ENCODE data around the gene UBE2S.

Gene UBE2S

GRCh38 chr19:55444646-55445045 lies 37.1 kb upstream of the UBE2S start:
- no peaks in the 10 kb centered on the region for H3K36me3 ChIP-seq
- H3K4me3 ChIP-seq (ENCODE audit: low read depth, low read length), result no peak overlapping the region
- H3K27me3 ChIP-seq, result peaks cover 67% of the 10 kb centered on the region
- TF ChIP-seq CTCF (IDR thresholded peaks at IDR 0.05; ENCODE audit: low read depth, low read length), result no peak
- no peaks in the 10 kb centered on the region for H3K4me1 ChIP-seq
- DNase-seq, result no peak
- no peaks in the 10 kb centered on the region for H3K9me3 ChIP-seq

DNA sequence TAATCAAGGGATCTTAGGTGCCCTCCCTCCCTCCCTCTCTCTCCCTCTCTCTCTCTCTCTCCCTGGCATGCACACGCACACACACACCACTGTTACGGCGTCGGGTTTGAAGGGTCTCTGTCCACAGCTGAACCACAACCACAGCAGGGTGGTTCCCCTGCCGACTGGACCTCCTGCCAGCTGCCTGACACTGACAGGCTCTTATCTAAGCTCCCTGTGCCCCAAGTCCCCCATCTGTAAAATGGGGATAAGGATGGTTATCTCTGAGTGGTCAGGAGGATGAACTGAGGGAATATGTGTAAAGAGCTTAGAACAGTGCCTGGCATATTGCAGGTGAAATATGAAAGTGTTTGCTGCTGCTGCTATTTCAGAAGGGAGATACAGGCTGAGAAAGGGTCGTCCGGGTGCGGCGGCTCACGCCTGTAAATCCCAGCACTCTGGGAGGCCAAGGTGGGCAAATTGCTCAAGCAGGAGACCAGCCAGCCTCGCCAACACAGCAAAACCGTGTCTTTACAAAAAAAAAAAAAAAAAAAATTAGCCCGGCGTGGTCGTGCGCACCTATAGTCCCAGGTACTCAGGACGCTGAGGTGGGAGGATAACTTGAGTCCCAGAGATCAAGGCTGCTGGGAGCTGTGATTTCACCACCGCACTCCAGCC lies 36.4 kb upstream of the UBE2S start:
- no peak for TF ChIP-seq CTCF (IDR thresholded peaks at IDR 0.05; ENCODE audit: low read depth, low read length)
- peaks cover 63% of the 10 kb centered on the region for H3K27me3 ChIP-seq
- H3K4me1 ChIP-seq, result no peaks in the 10 kb centered on the region
- no peaks in the 10 kb centered on the region for H3K9me3 ChIP-seq
- no peak for DNase-seq
- H3K36me3 ChIP-seq, result no peaks in the 10 kb centered on the region
- H3K4me3 ChIP-seq (ENCODE audit: low read depth, low read length), result no peak overlapping the region

GRCh38 chr19:55443045-55443823 lies 35.6 kb upstream of the UBE2S start, which contains the start of gene SHISA7:
Gene SHISA7 (minus strand): TSS chr19:55443300. CDS start chr19:55442863, 437 bp downstream.
- Histone ChIP-seq H3K4me3 (ENCODE audit: low read depth, low read length) (no peak within 1 kb of the TSS), H3K4me1 (no peaks in the 10 kb centered on the region), H3K36me3 (no peaks in the 10 kb centered on the region), H3K27me3 (peaks cover 63% of the 10 kb centered on the region), H3K9me3 (no peaks in the 10 kb centered on the region)
- no peak for DNase-seq
- TF ChIP-seq CTCF (IDR thresholded peaks at IDR 0.05; ENCODE audit: low read depth, low read length), result no peak

DNA sequence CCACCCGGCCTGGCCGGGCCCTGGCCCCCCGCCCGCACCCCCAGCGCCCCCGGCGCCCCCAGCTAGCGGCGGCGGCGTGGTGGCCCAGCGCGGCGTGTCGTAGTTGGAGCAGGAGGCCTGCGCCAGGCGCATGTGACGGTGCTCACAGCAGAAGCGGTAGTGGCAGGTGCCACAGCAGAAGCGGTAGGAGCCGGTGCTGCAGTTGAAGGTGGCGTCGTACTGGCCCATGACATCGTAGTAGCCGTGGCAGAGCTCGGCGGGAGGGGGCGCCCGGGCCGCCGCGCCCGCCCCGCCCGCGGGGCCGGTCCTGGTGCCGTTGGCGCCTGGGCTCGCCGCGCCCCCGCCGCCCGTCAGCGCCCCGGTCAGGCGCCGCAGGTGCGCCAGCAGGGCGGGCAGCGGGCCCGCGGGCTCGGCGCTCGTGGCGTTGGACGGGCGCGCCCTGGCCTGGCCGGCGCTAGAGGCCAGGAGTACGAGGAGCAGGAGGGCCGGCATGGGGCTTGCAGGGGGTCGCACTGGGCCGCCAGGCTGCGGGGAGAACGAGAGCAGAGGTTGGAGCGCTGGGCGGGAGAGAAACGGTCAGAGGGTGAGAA lies 34.9 kb upstream of the UBE2S start:
- Histone ChIP-seq H3K27me3 (peaks cover 62% of the 10 kb centered on the region), H3K36me3 (no peaks in the 10 kb centered on the region), H3K9me3 (no peaks in the 10 kb centered on the region), H3K4me1 (no peaks in the 10 kb centered on the region), H3K4me3 (ENCODE audit: low read depth, low read length) (no peak overlapping the region)
- DNase-seq, result no peak
- TF ChIP-seq CTCF (IDR thresholded peaks at IDR 0.05; ENCODE audit: low read depth, low read length), result no peak

GRCh38 chr19:55441692-55442321 lies 34.2 kb upstream of the UBE2S start:
- Histone ChIP-seq H3K9me3 (no peaks in the 10 kb centered on the region), H3K4me3 (ENCODE audit: low read depth, low read length) (no peak overlapping the region), H3K4me1 (no peaks in the 10 kb centered on the region), H3K36me3 (no peaks in the 10 kb centered on the region), H3K27me3 (peaks cover 56% of the 10 kb centered on the region)
- no peak for TF ChIP-seq CTCF (IDR thresholded peaks at IDR 0.05; ENCODE audit: low read depth, low read length)
- no peak for DNase-seq
